ENCODE results near the gene CHADL.
"Not testable (repeated sequence)": the region's sequence is repeated elsewhere in the genome, so short reads cannot be mapped to it uniquely, and the experiment has no call there.

Gene CHADL

DNA sequence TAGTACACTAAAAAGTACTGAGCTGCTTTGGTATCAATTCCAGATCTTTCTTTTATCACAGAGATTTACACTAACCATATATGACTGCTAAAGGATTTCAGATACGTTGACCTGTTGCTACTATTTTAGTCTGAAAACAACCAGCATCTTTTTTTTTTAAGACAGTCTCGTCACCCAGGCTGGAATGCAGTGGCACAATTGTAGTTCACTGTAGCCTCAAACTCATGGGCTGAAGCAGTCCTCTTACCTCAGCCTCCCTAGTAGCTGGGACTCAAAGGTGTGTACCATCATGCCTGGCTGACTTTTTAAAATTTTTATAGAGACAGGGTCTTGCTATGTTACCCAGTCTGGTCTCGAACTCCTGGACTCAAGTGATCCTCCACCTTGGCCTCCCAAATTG lies 59.8 kb downstream of the CHADL start:
- no peak for DNase-seq

- not testable (repeated sequence) for DNase-seq
These were observed 60.4 kb downstream of the CHADL start for GRCh38 chr22:41180362-41180761.

Data from KG1 (cell line).